Neutrophil (primary cell): ENCODE measurements around the gene TEX36.

ENCODE experiments used
- H3K27ac ChIP-seq: fragments of 200-600 bp; sonication (generic); 2 replicates; pipeline ENCODE4 v1.5.1; 2016; ENCODE audit warnings: mild to moderate bottlenecking, moderate library complexity
- H3K27me3 ChIP-seq: fragments of 200-600 bp; sonication (generic); 2 replicates; pipeline ENCODE4 v1.6.0; 2016; ENCODE audit warnings: mild to moderate bottlenecking
- H3K36me3 ChIP-seq: fragments of 200-600 bp; sonication (generic); 2 replicates; pipeline ENCODE4 v1.5.1; 2017
- H3K4me1 ChIP-seq, 2 experiments: fragments of 200-600 bp in 1 of 2; sonication (generic) in 1 of 2; 1 replicate in 1 of 2; 2 replicates in 1 of 2; pipeline versions ENCODE4 v1.5.1 to v1.6.1; 2013 to 2016; ENCODE audit warnings: low read depth in 1 of 2, low read length in 1 of 2, mild to moderate bottlenecking in 1 of 2, moderate library complexity in 1 of 2; ENCODE audit not compliant: control insufficient read depth in 1 of 2, insufficient read depth in 1 of 2
- H3K4me3 ChIP-seq, 2 experiments: fragments of 200-600 bp in 1 of 2; sonication (generic) in 1 of 2; 1 replicate in 1 of 2; 2 replicates in 1 of 2; pipeline ENCODE4 v1.5.1; 2013 to 2016; ENCODE audit warnings: low read depth in 1 of 2, low read length in 1 of 2, mild to moderate bottlenecking in 1 of 2, moderate library complexity in 1 of 2
- H3K9me3 ChIP-seq: fragments of 200-600 bp; sonication (generic); 2 replicates; pipeline ENCODE4 v1.5.1; 2016
- TF ChIP-seq, protein P1 (sequence below): fragments of 200-600 bp; sonication (generic); IDR thresholded peaks from 2 replicates; pipeline ENCODE4 v1.5.1; 2016; ENCODE audit warnings: antibody characterized with exemption

The TEX36 gene

DNA sequence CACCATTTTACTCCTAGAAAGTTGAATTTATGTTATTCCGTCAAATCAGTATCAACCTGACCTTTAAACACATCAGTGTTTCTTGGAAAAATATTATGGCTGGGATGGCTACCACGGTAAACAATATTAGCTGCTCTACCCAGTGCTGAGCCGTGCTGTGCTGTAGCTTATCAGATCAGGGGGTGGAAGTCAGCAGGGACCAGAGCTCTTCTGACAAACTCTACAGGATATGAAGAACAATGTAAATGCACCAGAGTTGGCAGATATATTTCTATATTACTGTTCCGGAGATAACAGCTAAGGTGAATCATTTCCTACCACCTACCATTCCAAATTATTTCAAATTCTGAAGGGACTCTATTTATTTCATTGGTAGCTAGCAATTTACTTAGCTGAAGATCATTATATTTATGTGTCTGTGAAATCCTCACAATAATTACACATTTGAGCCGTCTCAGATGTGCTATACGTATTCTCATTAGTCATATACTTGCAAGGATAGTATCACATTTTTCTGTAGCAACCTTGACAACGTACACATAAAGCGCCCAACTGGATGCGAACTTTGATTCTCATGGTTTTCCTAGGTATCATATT, 76.5 kb downstream of the TEX36 start:
- TF ChIP-seq, protein P1, sequence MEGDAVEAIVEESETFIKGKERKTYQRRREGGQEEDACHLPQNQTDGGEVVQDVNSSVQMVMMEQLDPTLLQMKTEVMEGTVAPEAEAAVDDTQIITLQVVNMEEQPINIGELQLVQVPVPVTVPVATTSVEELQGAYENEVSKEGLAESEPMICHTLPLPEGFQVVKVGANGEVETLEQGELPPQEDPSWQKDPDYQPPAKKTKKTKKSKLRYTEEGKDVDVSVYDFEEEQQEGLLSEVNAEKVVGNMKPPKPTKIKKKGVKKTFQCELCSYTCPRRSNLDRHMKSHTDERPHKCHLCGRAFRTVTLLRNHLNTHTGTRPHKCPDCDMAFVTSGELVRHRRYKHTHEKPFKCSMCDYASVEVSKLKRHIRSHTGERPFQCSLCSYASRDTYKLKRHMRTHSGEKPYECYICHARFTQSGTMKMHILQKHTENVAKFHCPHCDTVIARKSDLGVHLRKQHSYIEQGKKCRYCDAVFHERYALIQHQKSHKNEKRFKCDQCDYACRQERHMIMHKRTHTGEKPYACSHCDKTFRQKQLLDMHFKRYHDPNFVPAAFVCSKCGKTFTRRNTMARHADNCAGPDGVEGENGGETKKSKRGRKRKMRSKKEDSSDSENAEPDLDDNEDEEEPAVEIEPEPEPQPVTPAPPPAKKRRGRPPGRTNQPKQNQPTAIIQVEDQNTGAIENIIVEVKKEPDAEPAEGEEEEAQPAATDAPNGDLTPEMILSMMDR = no peak
- no peak overlapping the region for H3K27ac ChIP-seq
- no peaks in the 10 kb centered on the region for H3K9me3 ChIP-seq
- H3K4me3 ChIP-seq = no peak overlapping the region
- no peaks in the 10 kb centered on the region for H3K36me3 ChIP-seq
- H3K27me3 ChIP-seq = no peaks in the 10 kb centered on the region
- H3K4me1 ChIP-seq = no peaks in the 10 kb centered on the region
